DND-41 (cell line): ENCODE measurements around the gene DIS3L2.

Experiments
- ATAC-seq: fragments of 200-7000 bp; cut with Tn5 transposase; 3 replicates; pipeline ENCODE4 v1.9.1; 2021; ENCODE audit warnings: low read depth; ENCODE audit not compliant: insufficient read depth
- DNase-seq: peaks from one replicate; pipeline ENCODE4 v3.0.0-alpha.2; 2020
- H2AFZ ChIP-seq: 2 replicates; pipeline ENCODE4 v1.6.0; 2012; ENCODE audit warnings: low read depth, low read length
- H3K27ac ChIP-seq: 2 replicates; pipeline ENCODE4 v1.5.1; 2012; ENCODE audit warnings: low read length, inconsistent platforms
- H3K27me3 ChIP-seq: fragments of 200-600 bp; sonication (generic); 2 replicates; pipeline ENCODE4 v1.6.0; 2012; ENCODE audit warnings: low read length, mild to moderate bottlenecking, inconsistent platforms; ENCODE audit not compliant: insufficient read depth, poor library complexity
- H3K36me3 ChIP-seq: 2 replicates; pipeline ENCODE4 v1.5.1; 2012; ENCODE audit warnings: low read length, inconsistent platforms; ENCODE audit not compliant: insufficient read depth
- H3K4me1 ChIP-seq: 2 replicates; pipeline ENCODE4 v1.5.1; 2012; ENCODE audit warnings: mild to moderate bottlenecking, low read length; ENCODE audit not compliant: insufficient read depth
- H3K4me2 ChIP-seq: 2 replicates; pipeline ENCODE4 v1.6.0; 2012; ENCODE audit warnings: mild to moderate bottlenecking, moderate library complexity, low read length, inconsistent platforms; ENCODE audit not compliant: insufficient read depth
- H3K4me3 ChIP-seq, 2 experiments: fragments of 200-600 bp in 1 of 2; shearing (Covaris generic) in 1 of 2; 2 replicates each; pipeline ENCODE4 v1.5.1; 2012 to 2016; ENCODE audit warnings: inconsistent platforms in 2 of 2, low read length in 2 of 2, mild to moderate bottlenecking in 2 of 2, low read depth in 1 of 2, moderate library complexity in 1 of 2
- H3K79me2 ChIP-seq: 2 replicates; pipeline ENCODE4 v1.6.0; 2012; ENCODE audit warnings: low read length, inconsistent platforms; ENCODE audit not compliant: insufficient read depth
- H3K9ac ChIP-seq: 2 replicates; pipeline ENCODE4 v1.6.0; 2012; ENCODE audit warnings: low read depth, mild to moderate bottlenecking, inconsistent platforms, low read length, moderate library complexity
- H3K9me3 ChIP-seq: 2 replicates; pipeline ENCODE4 v1.5.1; 2012; ENCODE audit warnings: low read length, moderate library complexity, mild to moderate bottlenecking, inconsistent platforms; ENCODE audit not compliant: insufficient read depth, severe bottlenecking
- H4K20me1 ChIP-seq: 2 replicates; pipeline ENCODE4 v1.6.0; 2012; ENCODE audit warnings: low read length; ENCODE audit not compliant: insufficient read depth
- EZH2 ChIP-seq: IDR thresholded peaks from 3 replicates; pipeline ENCODE4 v1.6.1; 2012; ENCODE audit warnings: borderline replicate concordance, low read depth, mild to moderate bottlenecking, moderate library complexity, low read length, inconsistent platforms; ENCODE audit not compliant: severe bottlenecking
- TF ChIP-seq, protein P1 (sequence below): IDR thresholded peaks from 2 replicates; pipeline ENCODE4 v1.5.1; 2012; ENCODE audit warnings: borderline replicate concordance, low read length, moderate library complexity, mild to moderate bottlenecking; ENCODE audit not compliant: poor library complexity, severe bottlenecking; ENCODE audit errors: extremely low read depth

DIS3L2 gene

DNA sequence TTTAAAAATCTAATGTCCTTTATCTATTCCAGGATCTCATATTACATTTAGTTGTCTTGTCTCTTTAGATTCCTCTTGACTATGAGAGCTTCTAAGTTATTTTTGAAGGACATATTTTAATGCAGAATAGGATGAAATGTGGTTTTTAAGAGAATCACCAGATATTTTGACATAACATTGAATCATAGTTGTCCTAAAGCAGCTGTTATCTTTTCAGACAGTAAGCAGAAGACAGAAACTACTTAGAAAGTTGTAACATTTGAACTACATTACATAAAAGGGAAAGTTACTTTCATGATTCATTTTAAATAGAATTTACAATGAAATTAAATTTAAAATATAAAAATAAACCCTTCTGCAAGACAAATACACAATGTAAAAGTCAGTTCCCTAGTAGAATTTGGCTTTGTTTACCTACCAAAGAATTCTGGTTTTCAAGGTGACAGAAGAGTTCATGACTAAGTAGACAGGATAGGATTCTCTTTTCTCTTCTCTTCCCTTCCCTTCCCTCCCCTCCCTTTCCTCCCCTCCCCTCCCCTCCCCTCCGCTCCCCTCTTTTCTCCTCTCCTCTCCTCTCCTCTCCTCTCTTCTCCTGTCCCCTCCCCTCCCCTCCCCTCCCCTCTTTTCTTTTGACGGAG, 186.0 kb downstream of the DIS3L2 start:
- no peaks in the 10 kb centered on the region for H3K4me1 ChIP-seq
- TF ChIP-seq, protein P1, sequence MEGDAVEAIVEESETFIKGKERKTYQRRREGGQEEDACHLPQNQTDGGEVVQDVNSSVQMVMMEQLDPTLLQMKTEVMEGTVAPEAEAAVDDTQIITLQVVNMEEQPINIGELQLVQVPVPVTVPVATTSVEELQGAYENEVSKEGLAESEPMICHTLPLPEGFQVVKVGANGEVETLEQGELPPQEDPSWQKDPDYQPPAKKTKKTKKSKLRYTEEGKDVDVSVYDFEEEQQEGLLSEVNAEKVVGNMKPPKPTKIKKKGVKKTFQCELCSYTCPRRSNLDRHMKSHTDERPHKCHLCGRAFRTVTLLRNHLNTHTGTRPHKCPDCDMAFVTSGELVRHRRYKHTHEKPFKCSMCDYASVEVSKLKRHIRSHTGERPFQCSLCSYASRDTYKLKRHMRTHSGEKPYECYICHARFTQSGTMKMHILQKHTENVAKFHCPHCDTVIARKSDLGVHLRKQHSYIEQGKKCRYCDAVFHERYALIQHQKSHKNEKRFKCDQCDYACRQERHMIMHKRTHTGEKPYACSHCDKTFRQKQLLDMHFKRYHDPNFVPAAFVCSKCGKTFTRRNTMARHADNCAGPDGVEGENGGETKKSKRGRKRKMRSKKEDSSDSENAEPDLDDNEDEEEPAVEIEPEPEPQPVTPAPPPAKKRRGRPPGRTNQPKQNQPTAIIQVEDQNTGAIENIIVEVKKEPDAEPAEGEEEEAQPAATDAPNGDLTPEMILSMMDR = no peak
- no peak for TF ChIP-seq EZH2
- H3K4me2 ChIP-seq = no peak overlapping the region
- no peak overlapping the region for H3K27ac ChIP-seq
- H3K79me2 ChIP-seq = no peaks in the 10 kb centered on the region
- H3K9ac ChIP-seq = no peak overlapping the region
- H3K27me3 ChIP-seq = no peaks in the 10 kb centered on the region
- DNase-seq (no peak), ATAC-seq (no peak)
- H3K36me3 ChIP-seq = no peaks in the 10 kb centered on the region
- H3K9me3 ChIP-seq = no peaks in the 10 kb centered on the region
- H3K4me3 ChIP-seq = no peak overlapping the region
- H4K20me1 ChIP-seq = no peaks in the 10 kb centered on the region
- no peak overlapping the region for H2AFZ ChIP-seq

DNA sequence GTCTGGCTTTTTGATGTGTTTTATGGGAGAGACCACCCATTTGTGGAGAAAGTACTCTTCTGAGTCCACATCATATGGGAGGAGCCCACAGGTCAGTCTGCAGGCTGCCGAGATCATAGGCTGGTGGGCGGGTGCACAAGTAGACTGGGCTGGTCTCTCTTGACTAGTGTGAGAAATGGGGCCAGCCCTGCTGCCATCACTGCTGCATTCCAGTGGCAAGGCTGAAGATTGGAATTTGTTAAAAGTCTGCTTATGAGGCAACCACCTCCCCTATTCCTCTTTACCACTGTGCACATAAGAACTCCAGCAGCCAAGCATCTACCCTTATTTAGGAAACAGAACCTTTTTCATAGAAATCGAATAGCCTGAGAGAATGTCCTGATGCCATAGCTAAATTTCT, 200.7 kb downstream of the DIS3L2 start:
- no peak overlapping the region for H2AFZ ChIP-seq
- no peak for DNase-seq
- no peak overlapping the region for H3K4me3 ChIP-seq
- H3K79me2 ChIP-seq = no peaks in the 10 kb centered on the region
- no peak overlapping the region for H3K9ac ChIP-seq
- no peak overlapping the region for H3K4me2 ChIP-seq
- no peak for ATAC-seq
- no peak overlapping the region for H3K27ac ChIP-seq
- no peak for TF ChIP-seq EZH2
- TF ChIP-seq, protein P1 = no peak
- H3K27me3 ChIP-seq = no peaks in the 10 kb centered on the region
- no peaks in the 10 kb centered on the region for H4K20me1 ChIP-seq
- no peaks in the 10 kb centered on the region for H3K9me3 ChIP-seq
- H3K36me3 ChIP-seq = peaks cover 31% of the 10 kb centered on the region; the same call in 1 of the 2 replicates
- H3K4me1 ChIP-seq = no peaks in the 10 kb centered on the region

DNA sequence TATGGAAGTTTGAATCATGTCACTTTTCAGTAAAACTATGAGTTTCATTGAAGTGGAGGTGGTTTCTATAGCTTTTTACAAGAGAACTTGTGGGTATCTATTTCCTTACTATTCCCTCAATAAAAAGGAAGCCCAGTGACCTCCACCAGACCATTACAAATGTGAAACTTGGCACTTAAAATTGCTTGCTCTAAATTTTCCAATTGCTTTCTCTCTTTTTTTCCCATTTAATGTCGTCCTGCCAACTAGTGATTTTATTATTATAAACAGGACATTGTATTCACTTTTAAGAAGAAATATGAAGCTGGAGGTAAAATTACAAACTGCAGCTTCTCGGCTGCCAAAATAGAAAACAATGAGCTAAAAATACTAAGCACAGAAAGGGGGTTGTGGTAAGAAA, 208.9 kb downstream of the DIS3L2 start:
- Histone ChIP-seq H3K4me2 (no peak overlapping the region), H3K27ac (no peak overlapping the region), H3K4me3 (no peak overlapping the region), H3K27me3 (no peaks in the 10 kb centered on the region), H3K4me1 (no peaks in the 10 kb centered on the region), H4K20me1 (no peaks in the 10 kb centered on the region), H2AFZ (no peak overlapping the region), H3K9ac (no peak overlapping the region), H3K79me2 (no peaks in the 10 kb centered on the region), H3K9me3 (no peaks in the 10 kb centered on the region), H3K36me3 (peaks cover 7% of the 10 kb centered on the region; the same call in 1 of the 2 replicates)
- ATAC-seq (no peak), DNase-seq (no peak)
- TF ChIP-seq, protein P1 = no peak
- TF ChIP-seq EZH2 = no peak
